OCI-LY3 (cell line): ENCODE measurements around the gene CISD2.
"Not testable (repeated sequence)": the region's sequence is repeated elsewhere in the genome, so short reads cannot be mapped to it uniquely, and the experiment has no call there.

ENCODE experiments used
- H2AFZ ChIP-seq: fragments of 200-600, 300-600 bp; shearing (Covaris generic); 2 replicates; pipeline ENCODE4 v1.6.0; 2014; ENCODE audit warnings: antibody characterized with exemption, low read depth, low read length
- H3K27ac ChIP-seq: fragments of 200-600, 300-600 bp; sonication (generic); 2 replicates; pipeline ENCODE4 v1.5.1; 2014; ENCODE audit warnings: mild to moderate bottlenecking, low read length, moderate library complexity, mixed read lengths
- H3K27me3 ChIP-seq: fragments of 200-600, 300-600 bp; sonication (generic); 2 replicates; pipeline ENCODE4 v1.6.1; 2014; ENCODE audit warnings: low read depth, low read length, mixed read lengths
- H3K36me3 ChIP-seq: fragments of 200-600, 300-600 bp; sonication (generic); replicated peaks from 2 replicates; pipeline ENCODE3; 2014; ENCODE audit warnings: low read depth, low read length, mixed read lengths
- H3K4me1 ChIP-seq: fragments of 300-600, 200-600 bp; sonication (generic); 2 replicates; pipeline ENCODE4 v1.6.1; 2014; ENCODE audit warnings: low read length, mixed read lengths
- H3K4me2 ChIP-seq: fragments of 200-600, 300-600 bp; sonication (generic); 2 replicates; pipeline ENCODE4 v1.6.1; 2014; ENCODE audit warnings: low read length, mixed read lengths
- H3K4me3 ChIP-seq: fragments of 300-600, 200-600 bp; sonication (generic); 2 replicates; pipeline ENCODE4 v1.5.1; 2014; ENCODE audit warnings: antibody characterized with exemption, mild to moderate bottlenecking, low read length, moderate library complexity
- H3K79me2 ChIP-seq: fragments of 300-600, 200-600 bp; shearing (Covaris generic); 2 replicates; pipeline ENCODE4 v1.6.1; 2014; ENCODE audit warnings: mild to moderate bottlenecking, low read length, mixed read lengths
- H3K9ac ChIP-seq: fragments of 300-600, 200-600 bp; shearing (Covaris generic); 2 replicates; pipeline ENCODE4 v1.6.0; 2014; ENCODE audit warnings: mild to moderate bottlenecking, low read length, moderate library complexity
- H3K9me3 ChIP-seq: fragments of 200-600, 300-600 bp; shearing (Covaris generic); 2 replicates; pipeline ENCODE4 v1.6.1; 2014; ENCODE audit warnings: low read length, mixed read lengths; ENCODE audit not compliant: insufficient read depth
- H4K20me1 ChIP-seq: fragments of 200-600, 300-600 bp; sonication (generic); 2 replicates; pipeline ENCODE4 v1.6.1; 2016; ENCODE audit warnings: low read length, mixed read lengths; ENCODE audit not compliant: insufficient read depth
- EZH2phosphoT487 ChIP-seq: fragments of 200-600 bp; shearing (Covaris generic); IDR thresholded peaks from 2 replicates; pipeline ENCODE4 v1.6.1; 2018; ENCODE audit warnings: antibody characterized with exemption, mixed run types, low read depth
- TF ChIP-seq, protein P1 (sequence below): fragments of 200-600, 300-600 bp; sonication (generic); IDR thresholded peaks from 2 replicates; pipeline ENCODE4 v1.5.1; 2014; ENCODE audit warnings: antibody characterized with exemption, low read length, low read depth

CISD2 gene

DNA sequence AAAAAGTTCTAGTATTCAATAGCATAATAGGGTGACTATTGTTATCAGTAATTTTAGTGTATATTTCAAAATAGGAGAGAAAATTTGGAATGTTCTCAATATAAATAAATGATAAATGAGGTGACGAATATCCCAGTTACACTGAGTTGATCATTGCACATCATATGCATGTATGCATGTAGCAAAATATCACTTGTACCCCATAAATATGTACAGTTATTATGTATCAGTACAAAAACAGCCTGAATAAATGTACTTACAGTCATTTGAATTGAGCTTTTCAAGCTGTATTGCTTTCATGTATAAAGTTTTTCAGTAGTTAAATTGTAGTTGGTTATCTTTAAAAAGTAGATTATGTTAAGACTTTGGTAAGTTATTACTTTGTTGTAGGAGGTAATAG lies 12.6 kb downstream of the CISD2 start:
- Histone ChIP-seq H3K9ac (no peak overlapping the region), H3K9me3 (peaks cover 13% of the 10 kb centered on the region), H3K4me1 (no peaks in the 10 kb centered on the region), H3K27ac (no peak overlapping the region), H3K27me3 (no peaks in the 10 kb centered on the region), H3K4me2 (no peak overlapping the region), H3K79me2 (peaks cover 27% of the 10 kb centered on the region), H3K4me3 (no peak overlapping the region), H3K36me3 (peaks cover 15% of the 10 kb centered on the region), H2AFZ (no peak overlapping the region), H4K20me1 (peaks cover 7% of the 10 kb centered on the region; the same call in 1 of the 2 replicates)
- TF ChIP-seq, protein P1, sequence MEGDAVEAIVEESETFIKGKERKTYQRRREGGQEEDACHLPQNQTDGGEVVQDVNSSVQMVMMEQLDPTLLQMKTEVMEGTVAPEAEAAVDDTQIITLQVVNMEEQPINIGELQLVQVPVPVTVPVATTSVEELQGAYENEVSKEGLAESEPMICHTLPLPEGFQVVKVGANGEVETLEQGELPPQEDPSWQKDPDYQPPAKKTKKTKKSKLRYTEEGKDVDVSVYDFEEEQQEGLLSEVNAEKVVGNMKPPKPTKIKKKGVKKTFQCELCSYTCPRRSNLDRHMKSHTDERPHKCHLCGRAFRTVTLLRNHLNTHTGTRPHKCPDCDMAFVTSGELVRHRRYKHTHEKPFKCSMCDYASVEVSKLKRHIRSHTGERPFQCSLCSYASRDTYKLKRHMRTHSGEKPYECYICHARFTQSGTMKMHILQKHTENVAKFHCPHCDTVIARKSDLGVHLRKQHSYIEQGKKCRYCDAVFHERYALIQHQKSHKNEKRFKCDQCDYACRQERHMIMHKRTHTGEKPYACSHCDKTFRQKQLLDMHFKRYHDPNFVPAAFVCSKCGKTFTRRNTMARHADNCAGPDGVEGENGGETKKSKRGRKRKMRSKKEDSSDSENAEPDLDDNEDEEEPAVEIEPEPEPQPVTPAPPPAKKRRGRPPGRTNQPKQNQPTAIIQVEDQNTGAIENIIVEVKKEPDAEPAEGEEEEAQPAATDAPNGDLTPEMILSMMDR, result no peak
- no peak for TF ChIP-seq EZH2phosphoT487

DNA sequence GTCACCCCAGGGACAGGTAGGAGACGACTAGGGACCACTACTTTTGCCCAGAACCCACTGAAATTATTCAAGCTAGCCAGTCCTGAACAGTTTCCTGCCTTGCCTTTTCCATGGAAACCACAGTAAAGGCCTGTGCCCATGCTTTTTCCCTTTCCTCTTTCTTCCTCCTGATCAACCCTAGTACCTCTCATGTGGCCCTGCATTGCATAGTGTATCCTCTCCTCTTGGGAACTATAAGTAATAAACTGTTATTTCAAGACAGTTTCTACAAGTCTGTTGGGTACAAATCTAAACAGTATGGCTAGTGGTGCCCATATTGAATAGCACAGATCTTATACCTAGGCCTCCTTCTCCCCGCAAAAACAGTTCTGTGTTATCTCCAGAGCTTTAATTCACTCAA lies 14.5 kb downstream of the CISD2 start:
- peaks cover 19% of the 10 kb centered on the region for H3K79me2 ChIP-seq
- H3K4me3 ChIP-seq, result no peak overlapping the region
- H3K9me3 ChIP-seq, result no peaks in the 10 kb centered on the region
- H3K9ac ChIP-seq, result no peak overlapping the region
- H3K36me3 ChIP-seq, result peaks cover 3% of the 10 kb centered on the region
- H3K4me1 ChIP-seq, result no peaks in the 10 kb centered on the region
- H4K20me1 ChIP-seq, result peaks cover 7% of the 10 kb centered on the region; the same call in 1 of the 2 replicates
- H3K27ac ChIP-seq, result no peak overlapping the region
- H3K4me2 ChIP-seq, result no peak overlapping the region
- no peak for TF ChIP-seq EZH2phosphoT487
- TF ChIP-seq, protein P1, result no peak
- H2AFZ ChIP-seq, result no peak overlapping the region
- no peaks in the 10 kb centered on the region for H3K27me3 ChIP-seq

DNA sequence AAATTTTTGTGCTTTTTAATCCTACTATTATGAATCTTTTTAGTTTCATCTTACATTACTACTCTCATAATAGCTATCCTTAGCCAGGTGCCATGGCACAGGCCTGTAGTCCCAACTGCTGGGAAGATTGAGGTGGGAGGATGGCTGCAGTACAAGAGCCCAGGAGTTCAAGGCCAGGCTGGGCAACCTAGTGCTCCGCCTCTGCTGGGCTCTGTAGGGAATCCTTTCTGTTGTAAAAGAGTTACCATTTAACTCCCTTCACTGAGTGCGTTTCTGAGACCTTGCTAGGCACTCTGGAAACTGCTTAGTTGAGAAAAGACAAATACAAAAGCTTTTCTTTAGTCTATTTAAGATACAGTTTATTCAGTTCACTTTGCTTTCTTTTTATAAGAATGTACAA lies 19.8 kb downstream of the CISD2 start:
- not testable (repeated sequence) for H3K27ac ChIP-seq, H3K36me3 ChIP-seq, H3K79me2 ChIP-seq, H4K20me1 ChIP-seq, H3K9ac ChIP-seq, H2AFZ ChIP-seq, H3K4me2 ChIP-seq, H3K4me1 ChIP-seq, H3K27me3 ChIP-seq, H3K9me3 ChIP-seq, H3K4me3 ChIP-seq

DNA sequence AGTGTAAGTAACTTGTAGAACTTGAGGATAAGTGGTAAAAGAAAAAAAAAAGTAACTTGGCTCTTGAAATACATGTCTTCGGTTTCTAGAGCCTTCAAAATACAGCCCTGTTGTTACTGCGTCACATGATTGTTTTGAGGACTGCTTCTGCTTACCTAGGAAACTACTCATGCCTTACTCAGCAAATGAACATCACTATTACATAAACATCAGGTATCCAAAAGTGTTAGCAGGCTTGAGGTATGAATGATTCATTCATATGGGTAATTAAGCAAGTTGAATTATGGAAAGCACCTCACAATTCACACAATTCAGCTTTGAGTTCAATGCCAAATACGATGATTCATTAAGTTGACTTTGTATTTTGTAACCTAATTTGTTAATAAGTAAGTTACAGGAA lies 21.1 kb downstream of the CISD2 start:
- H3K4me3 ChIP-seq, H3K9me3 ChIP-seq, H3K79me2 ChIP-seq, H3K4me1 ChIP-seq, H2AFZ ChIP-seq, H4K20me1 ChIP-seq, H3K36me3 ChIP-seq, H3K9ac ChIP-seq, H3K27ac ChIP-seq, H3K27me3 ChIP-seq, H3K4me2 ChIP-seq: not testable (repeated sequence)

DNA sequence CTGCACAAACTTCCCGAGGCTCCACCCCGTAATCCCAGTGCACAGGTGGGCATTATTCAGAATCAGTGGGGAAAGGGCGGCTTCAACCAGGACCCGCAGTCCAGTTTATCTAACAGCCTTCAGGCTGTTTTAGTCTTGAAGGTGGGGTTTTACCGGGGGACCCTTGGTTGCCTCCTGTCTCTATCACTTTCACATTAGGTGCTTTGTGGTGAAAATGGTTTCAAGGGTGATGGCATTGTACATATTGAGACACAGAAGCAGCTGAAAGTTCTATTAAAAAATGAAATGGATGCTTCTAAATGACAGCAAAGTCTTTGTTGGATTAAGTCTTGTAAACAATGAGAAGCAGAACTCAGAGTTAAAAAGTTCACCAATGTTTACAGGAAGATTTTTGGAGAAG lies 27.8 kb downstream of the CISD2 start:
- not testable (repeated sequence) for H3K27ac ChIP-seq, H3K27me3 ChIP-seq, H4K20me1 ChIP-seq, H3K4me1 ChIP-seq, H3K79me2 ChIP-seq, H3K9me3 ChIP-seq, H3K9ac ChIP-seq, H2AFZ ChIP-seq, H3K4me2 ChIP-seq, H3K4me3 ChIP-seq, H3K36me3 ChIP-seq

DNA sequence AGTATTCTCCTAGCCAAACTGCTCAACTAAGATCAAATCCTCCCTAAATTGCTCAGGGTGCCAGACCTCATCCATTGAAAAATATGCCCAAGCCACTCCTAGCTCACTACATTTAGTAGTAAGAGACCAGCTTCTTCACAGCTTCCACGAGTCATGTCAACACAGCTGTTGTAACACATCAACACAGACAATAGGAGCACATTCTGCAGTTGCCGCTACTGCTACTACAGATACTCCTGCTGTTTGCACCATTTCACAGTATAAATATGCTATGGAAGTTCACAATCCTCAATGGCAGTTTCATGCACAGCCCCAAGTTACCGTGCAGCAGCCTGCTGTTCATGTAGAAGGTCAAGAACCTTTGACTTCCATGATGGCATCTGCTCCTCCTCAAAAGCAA lies 28.8 kb downstream of the CISD2 start:
- not testable (repeated sequence) for H3K27me3 ChIP-seq, H4K20me1 ChIP-seq, H3K4me1 ChIP-seq, H3K79me2 ChIP-seq, H3K27ac ChIP-seq, H3K4me3 ChIP-seq, H3K9me3 ChIP-seq, H3K4me2 ChIP-seq, H3K9ac ChIP-seq, H3K36me3 ChIP-seq, H2AFZ ChIP-seq
